IPS-NIHi7 (cell line): Measurements from ENCODE around the gene RXFP1.

Experiments used
- DNase-seq: peaks from one replicate; pipeline ENCODE4 v3.0.0; 2012; ENCODE audit warnings: mixed read lengths; ENCODE audit errors: extremely low spot score

Gene RXFP1

GRCh38 chr4:158541506-158541905 lies 19.8 kb downstream of the RXFP1 start:
- no peak for DNase-seq

DNA sequence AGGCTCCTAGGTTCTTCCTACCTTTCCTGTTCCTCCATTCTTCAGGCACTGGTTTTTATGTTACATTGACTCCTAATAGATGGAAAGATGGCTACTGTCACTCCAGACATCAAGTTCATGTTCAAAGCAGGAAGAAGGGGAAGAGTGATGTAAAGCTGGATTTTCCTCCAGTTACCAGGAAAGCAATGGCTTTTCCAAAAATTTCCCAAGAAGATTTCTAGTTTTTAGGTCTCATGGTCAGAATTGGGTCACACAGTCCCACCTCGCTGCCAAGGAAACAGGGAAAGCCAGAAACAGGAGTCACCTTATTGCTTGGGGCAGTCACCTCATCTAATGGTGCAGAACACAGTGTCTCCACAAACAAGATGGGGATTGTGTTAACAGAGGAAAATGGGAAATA lies 21.5 kb downstream of the RXFP1 start:
- no peak for DNase-seq

GRCh38 chr4:158544141-158544540 lies 22.5 kb downstream of the RXFP1 start:
- no peak for DNase-seq

DNA sequence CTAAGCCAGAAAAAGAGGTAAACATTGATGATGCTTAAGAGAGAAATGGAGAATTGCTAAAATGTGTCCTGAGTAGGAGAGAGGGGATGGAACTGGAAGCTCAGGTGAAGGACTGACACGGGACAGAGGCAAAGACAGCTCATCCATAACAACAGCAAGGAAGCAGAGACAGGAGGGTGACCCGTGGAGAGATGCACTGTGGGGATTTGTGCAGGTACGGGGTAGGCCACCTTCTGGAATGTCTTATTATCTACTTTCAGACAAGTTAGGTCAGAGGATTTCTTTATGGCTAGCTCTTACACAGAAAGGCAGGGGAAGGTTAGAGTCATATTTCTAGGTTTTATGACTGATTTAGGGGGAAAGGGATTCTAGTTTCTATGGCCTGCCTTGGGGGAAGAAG lies 31.7 kb downstream of the RXFP1 start:
- no peak for DNase-seq

GRCh38 chr4:158560284-158560683 lies 38.6 kb downstream of the RXFP1 start:
- DNase-seq, result no peak

- DNase-seq, result no peak
These were observed 45.2 kb downstream of the RXFP1 start for GRCh38 chr4:158566860-158567259.

GRCh38 chr4:158571736-158572135 lies 50.1 kb downstream of the RXFP1 start:
- DNase-seq, result peak; percentile 44

- no peak for DNase-seq
These were observed 50.9 kb downstream of the RXFP1 start for GRCh38 chr4:158572608-158573007.

GRCh38 chr4:158578476-158578875 lies 56.8 kb downstream of the RXFP1 start:
- DNase-seq, result peak; percentile 42

GRCh38 chr4:158580064-158580463 lies 58.4 kb downstream of the RXFP1 start:
- peak; percentile 60 for DNase-seq

DNA sequence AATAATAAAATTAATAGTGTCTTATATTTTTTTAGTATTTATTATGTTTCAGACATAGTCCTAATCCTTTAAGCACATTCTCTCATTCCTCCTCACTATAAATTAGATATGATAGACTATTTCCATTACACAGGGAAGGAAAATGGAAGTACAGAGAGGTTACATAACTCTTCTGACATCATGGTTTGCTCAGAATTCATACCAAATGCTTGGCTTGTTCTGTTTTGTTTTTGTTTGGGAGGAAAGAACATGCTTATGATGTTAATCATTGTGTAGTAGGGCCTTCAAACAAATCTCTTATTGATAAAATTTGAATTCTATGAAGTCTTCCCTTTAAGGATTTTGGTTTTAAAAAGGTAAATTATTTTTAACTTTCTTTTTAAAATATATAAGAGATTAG lies 59.5 kb downstream of the RXFP1 start:
- no peak for DNase-seq

DNA sequence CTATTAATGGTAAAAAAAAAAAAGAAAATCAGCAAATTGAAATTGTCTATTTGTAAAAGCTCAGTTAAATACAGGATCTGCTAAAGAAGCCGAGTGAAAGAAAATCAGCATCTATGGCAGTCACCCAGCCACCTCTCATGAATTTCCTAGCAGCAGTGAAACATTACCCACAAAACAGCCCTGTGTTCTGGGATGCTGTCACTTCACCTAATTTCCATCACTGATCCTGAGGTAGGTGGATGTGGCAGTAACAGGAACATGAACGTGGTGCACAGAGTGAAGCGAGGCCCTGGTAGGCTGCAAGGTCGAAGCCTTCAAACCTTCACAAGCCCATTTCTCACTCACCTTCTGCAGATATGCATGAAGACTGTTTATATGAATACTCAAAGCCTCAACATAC lies 65.2 kb downstream of the RXFP1 start:
- no peak for DNase-seq

DNA sequence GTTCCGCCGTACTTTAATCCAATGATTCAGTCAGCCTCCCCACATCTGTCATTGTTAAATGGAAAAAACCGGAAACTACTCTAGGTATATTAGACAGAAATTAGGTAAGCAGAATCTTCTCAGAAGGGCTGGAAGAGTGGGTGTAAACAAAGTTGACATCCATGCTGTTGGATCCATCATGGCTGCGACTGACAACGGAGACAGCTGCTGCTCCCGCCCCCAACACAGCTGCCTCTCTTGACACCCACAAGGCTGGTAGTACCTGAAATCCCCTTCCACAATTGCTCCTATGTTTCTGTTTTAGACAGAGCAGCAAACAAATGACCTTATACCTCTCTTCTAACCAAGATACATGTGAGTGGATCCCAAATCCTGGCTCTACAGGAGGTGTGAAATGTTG lies 66.6 kb downstream of the RXFP1 start:
- DNase-seq, result no peak

DNA sequence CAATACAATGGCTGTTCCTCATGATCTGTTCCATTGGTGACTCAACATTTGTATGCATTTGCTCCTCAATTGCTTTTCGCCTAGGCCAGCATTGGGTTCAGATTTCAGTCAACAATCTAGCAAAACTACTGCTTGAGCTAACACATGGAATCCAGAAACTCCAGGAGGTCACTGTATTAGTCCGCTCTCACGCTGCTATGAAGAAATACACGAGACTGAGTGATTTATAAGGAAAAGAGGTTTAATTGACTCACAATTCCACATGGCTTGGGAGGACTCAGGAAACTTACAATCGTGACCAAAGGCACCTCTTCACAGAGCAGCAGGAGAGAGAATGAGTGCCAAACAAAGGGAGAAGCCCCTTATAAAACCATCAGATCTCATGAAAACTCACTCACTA lies 67.1 kb downstream of the RXFP1 start:
- DNase-seq, result no peak

- no peak for DNase-seq
These were observed 68.6 kb downstream of the RXFP1 start for GRCh38 chr4:158590306-158590705.

DNA sequence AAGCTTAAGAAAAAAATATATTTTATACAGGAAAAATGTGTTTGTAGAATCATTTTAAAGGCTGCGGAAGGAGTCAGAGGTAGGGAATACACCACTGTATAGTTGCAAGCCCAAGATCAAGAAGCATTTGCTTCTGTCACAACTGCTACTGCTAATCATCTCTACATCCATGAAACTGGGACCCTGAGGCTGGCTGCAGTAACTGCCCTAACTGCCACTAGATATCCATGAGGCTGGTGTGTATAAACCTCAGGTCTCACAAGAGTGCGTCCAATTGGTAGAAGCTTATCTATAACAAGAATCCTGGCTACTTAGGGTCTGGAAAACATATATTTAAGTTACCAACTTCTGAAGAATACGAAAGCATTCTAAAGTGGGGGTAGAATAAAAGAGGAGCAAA lies 69.1 kb downstream of the RXFP1 start:
- no peak for DNase-seq

DNA sequence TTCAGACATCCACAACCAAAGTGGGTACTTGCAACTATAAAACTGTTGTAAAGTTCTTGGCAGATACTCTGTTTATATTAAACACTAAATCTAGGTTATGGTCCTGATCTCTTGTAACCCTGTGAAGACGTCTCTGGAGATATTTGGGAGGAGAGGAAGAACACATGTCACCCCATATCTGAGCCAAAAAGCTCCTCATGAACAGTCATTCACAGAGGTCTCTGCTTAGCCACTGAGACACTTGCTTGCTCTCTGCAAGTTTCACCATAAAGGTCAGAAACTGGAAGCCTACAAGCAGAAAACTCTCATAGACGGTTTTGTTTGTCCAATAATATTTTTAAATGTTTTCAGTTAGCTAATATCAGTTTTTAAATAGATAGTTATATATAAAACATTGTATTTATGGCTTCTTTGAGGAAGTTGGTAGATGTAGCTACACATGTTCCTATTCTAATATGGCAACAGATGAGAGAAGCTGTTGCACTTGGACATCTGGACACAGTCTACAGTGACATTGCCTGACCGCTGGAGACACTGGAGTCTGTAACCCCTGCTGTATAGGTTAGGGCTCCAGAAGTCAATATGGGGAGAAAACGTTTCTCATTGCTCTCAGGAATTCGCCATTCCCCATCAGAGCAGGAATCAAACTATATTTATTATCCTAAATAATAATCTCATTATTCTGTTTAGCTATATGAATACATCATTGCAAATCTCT lies 76.4 kb downstream of the RXFP1 start:
- no peak for DNase-seq

GRCh38 chr4:158599150-158599549 lies 77.5 kb downstream of the RXFP1 start:
- no peak for DNase-seq

GRCh38 chr4:158599765-158600498 lies 78.2 kb downstream of the RXFP1 start:
- DNase-seq, result no peak

DNA sequence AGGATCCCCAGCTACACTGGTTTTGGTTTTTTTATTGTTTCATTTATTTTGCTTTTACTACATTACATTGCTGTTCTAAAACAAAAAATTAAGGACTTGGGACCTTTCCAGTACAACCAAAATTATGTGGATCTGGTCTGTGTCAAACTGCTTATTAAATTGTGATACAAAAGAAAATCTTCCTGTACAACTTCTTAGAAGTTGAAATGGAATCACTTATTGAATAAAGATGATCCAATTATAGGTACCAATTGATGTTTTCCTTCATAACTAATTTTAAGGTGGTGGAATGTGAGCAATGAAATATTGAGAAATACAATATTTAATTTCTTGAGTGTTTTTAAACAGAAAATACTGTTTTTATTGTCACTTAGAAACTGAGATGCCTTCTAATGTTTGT lies 82.7 kb downstream of the RXFP1 start:
- no peak for DNase-seq

DNA sequence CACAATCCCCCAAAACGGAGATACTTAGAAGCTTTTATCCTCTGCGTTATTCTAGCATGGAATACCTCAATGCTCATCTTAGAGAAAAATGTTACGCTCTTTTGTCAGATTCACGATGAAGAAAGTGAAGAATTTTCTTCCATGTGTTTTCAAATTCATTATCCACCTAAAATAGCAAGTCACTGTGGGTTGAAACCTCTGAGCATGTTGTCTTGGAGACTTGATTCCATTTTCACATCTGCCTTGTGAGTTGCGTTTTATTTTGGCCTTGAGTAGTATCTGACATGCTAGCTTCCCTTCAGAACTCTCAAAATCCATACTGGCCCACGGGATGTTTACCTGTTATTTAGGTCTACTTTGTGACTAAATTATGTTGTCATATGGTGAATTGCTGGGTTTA lies 83.7 kb downstream of the RXFP1 start:
- no peak for DNase-seq

DNA sequence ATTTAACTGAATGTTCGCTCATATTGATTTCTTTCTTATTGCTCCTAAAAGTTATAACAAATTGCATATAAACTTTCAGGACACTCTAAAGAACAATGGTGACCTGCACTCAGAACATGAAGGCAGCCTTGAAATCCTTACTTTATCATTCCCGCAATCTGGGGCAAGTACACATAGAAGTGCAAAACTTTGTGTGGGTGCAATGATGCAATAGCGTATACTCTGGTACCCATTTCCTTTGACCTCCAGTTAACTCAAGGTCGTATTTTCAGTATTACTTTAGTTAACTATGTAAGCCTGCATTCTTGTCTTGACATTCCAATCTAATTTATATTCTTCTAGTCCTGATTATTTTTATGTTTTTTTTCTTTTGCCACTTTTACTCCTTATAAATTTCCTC lies 85.3 kb downstream of the RXFP1 start:
- DNase-seq, result no peak

DNA sequence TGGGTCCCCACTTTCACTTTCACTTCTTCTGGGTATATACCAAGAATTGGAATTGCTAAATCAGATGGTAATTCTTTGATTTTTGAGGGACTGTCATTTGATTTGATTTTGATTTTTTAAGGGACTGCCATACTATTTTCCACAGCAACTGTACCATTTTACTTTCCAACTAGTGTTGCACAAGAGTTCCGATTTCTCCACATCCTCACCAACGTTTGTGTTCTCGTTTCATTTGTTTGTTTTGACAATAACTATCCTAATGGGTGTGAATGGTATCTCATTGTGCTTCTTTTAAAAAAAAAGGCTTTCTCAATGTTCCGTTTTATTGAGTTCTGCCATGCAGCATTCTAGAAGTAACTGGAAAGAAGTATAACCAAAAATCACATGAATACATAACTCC lies 87.4 kb downstream of the RXFP1 start:
- DNase-seq, result no peak

GRCh38 chr4:158610790-158611189 lies 89.1 kb downstream of the RXFP1 start:
- no peak for DNase-seq
